Measurements from ENCODE around the gene KDM5D. TPM values are rescaled to one million over a fixed set of nuclear protein-coding genes. Genes with fewer than 3 reads are reported as not detected.

The KDM5D gene
- total RNA-seq, 1 donor from 2014 or later: not detected

DNA sequence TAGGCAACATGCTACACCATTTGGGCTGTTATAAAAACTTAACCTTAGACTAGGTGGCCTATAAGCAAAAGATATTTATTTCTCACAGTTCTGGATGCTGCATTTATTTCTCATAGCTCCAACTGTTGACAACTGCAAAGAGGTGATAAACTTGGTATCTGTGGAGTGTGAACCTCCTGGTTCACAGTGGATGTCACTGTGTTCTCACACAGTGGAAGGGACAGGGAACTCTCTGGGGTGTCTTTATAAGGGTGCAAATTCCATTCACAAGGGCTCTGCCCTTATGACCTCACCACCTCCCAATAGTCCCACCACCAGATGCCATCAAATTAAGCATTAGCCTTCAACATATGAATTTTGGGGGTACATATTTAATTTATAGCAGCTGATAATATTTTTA lies 46.0 kb downstream of the KDM5D start:
- no peak for DNase-seq (ENCODE audit: low spot score, unreplicated experiment)
- Mint-ChIP-seq H3K4me3 (ENCODE audit: low read depth) (no peak overlapping the region), H3K27me3 (no peaks in the 10 kb centered on the region), H3K9me3 (ENCODE audit: low read depth) (no peaks in the 10 kb centered on the region), H3K36me3 (ENCODE audit: insufficient read depth) (no peaks in the 10 kb centered on the region), H3K4me1 (ENCODE audit: low read depth) (no peaks in the 10 kb centered on the region), H3K27ac (no peak overlapping the region)
- TF ChIP-seq, protein P1, sequence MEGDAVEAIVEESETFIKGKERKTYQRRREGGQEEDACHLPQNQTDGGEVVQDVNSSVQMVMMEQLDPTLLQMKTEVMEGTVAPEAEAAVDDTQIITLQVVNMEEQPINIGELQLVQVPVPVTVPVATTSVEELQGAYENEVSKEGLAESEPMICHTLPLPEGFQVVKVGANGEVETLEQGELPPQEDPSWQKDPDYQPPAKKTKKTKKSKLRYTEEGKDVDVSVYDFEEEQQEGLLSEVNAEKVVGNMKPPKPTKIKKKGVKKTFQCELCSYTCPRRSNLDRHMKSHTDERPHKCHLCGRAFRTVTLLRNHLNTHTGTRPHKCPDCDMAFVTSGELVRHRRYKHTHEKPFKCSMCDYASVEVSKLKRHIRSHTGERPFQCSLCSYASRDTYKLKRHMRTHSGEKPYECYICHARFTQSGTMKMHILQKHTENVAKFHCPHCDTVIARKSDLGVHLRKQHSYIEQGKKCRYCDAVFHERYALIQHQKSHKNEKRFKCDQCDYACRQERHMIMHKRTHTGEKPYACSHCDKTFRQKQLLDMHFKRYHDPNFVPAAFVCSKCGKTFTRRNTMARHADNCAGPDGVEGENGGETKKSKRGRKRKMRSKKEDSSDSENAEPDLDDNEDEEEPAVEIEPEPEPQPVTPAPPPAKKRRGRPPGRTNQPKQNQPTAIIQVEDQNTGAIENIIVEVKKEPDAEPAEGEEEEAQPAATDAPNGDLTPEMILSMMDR (IDR thresholded peaks at IDR 0.05; ENCODE audit: unreplicated experiment): no peak

DNA sequence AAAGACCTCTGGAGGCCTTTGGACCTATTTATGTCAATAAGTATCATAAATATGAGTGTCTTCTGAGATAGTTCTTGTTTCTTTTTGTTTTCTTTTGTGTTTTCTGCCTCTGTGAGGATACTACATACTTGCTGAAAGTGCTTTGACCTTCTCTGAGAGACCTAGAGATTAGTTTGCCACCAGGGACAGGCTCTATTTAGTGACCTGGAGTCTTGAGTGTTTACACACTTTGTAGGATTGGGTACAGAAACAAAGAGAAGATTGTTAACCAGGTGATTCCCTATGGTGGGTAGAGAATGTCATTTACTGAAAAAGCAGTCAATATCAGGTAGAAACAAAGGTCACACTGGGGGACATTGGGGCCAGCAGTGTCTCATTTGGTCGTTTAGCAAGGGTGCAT lies 63.7 kb downstream of the KDM5D start:
- no peaks in the 10 kb centered on the region for H3K36me3 Mint-ChIP-seq (ENCODE audit: insufficient read depth)
- no peak overlapping the region for H3K27ac Mint-ChIP-seq
- DNase-seq (ENCODE audit: low spot score, unreplicated experiment): no peak
- TF ChIP-seq, protein P1 (IDR thresholded peaks at IDR 0.05; ENCODE audit: unreplicated experiment): no peak
- H3K4me3 Mint-ChIP-seq (ENCODE audit: low read depth): no peak overlapping the region
- H3K4me1 Mint-ChIP-seq (ENCODE audit: low read depth): no peaks in the 10 kb centered on the region
- H3K27me3 Mint-ChIP-seq: no peaks in the 10 kb centered on the region
- H3K9me3 Mint-ChIP-seq (ENCODE audit: low read depth): no peaks in the 10 kb centered on the region
